HUES6 (cell line): ENCODE data around the gene ACAP3.

Experiments used
- H3K27ac ChIP-seq: 2 replicates; pipeline ENCODE4 v1.7.0; 2013; ENCODE audit warnings: low read depth, mild to moderate bottlenecking, low read length, inconsistent platforms
- H3K27me3 ChIP-seq: 2 replicates; pipeline ENCODE4 v1.6.1; 2013; ENCODE audit warnings: low read length; ENCODE audit not compliant: control insufficient read depth, insufficient read depth
- H3K36me3 ChIP-seq: 2 replicates; pipeline ENCODE4 v1.6.1; 2013; ENCODE audit warnings: low read length; ENCODE audit not compliant: control insufficient read depth, insufficient read depth
- H3K4me1 ChIP-seq: 2 replicates; pipeline ENCODE4 v1.6.1; 2013; ENCODE audit warnings: low read length; ENCODE audit not compliant: control insufficient read depth, insufficient read depth
- H3K4me3 ChIP-seq: 2 replicates; pipeline ENCODE4 v1.5.1; 2013; ENCODE audit warnings: low read depth, low read length
- H3K9ac ChIP-seq: one replicate; pipeline ENCODE4 v1.6.1; 2013; ENCODE audit warnings: mild to moderate bottlenecking, low read length
- H3K9me3 ChIP-seq: 2 replicates; pipeline ENCODE4 v1.6.1; 2013; ENCODE audit warnings: low read depth, low read length; ENCODE audit not compliant: control insufficient read depth, insufficient read depth

The ACAP3 gene

GRCh38 chr1:1245178-1245816 is 62.4 kb downstream of the ACAP3 start:
- Histone ChIP-seq H3K4me3 (no peak overlapping the region), H3K9me3 (no peaks in the 10 kb centered on the region), H3K4me1 (peaks cover 7% of the 10 kb centered on the region; the same call in 1 of the 2 replicates)

GRCh38 chr1:1244192-1244811 is 63.4 kb downstream of the ACAP3 start:
- Histone ChIP-seq H3K9ac (no peak overlapping the region), H3K36me3 (no peaks in the 10 kb centered on the region), H3K27me3 (peaks cover 21% of the 10 kb centered on the region), H3K4me3 (no peak overlapping the region), H3K9me3 (no peaks in the 10 kb centered on the region), H3K27ac (no peak overlapping the region), H3K4me1 (peaks cover 7% of the 10 kb centered on the region; the same call in 1 of the 2 replicates)

More at GRCh38 chr1:1245178-1245816, 62.4 kb downstream of the ACAP3 start:
- no peaks in the 10 kb centered on the region for H3K36me3 ChIP-seq
- no peak overlapping the region for H3K27ac ChIP-seq
- peaks cover 21% of the 10 kb centered on the region for H3K27me3 ChIP-seq
- no peak overlapping the region for H3K9ac ChIP-seq

- Histone ChIP-seq H3K36me3 (no peaks in the 10 kb centered on the region), H3K9ac (no peak overlapping the region), H3K9me3 (no peaks in the 10 kb centered on the region), H3K4me1 (peaks cover 7% of the 10 kb centered on the region; the same call in 1 of the 2 replicates), H3K27ac (no peak overlapping the region), H3K4me3 (no peak overlapping the region), H3K27me3 (peaks cover 21% of the 10 kb centered on the region)
These were observed 63.9 kb downstream of the ACAP3 start for GRCh38 chr1:1243807-1244191.

GRCh38 chr1:1243266-1243660 is 64.5 kb downstream of the ACAP3 start:
- Histone ChIP-seq H3K4me1 (peaks cover 9% of the 10 kb centered on the region; the same call in 1 of the 2 replicates), H3K27me3 (peaks cover 21% of the 10 kb centered on the region), H3K36me3 (no peaks in the 10 kb centered on the region), H3K9me3 (no peaks in the 10 kb centered on the region), H3K9ac (no peak overlapping the region), H3K27ac (no peak overlapping the region), H3K4me3 (no peak overlapping the region)

- Histone ChIP-seq H3K9me3 (no peaks in the 10 kb centered on the region), H3K27me3 (peaks cover 19% of the 10 kb centered on the region), H3K4me1 (peaks cover 12% of the 10 kb centered on the region; the same call in 1 of the 2 replicates), H3K4me3 (no peak overlapping the region), H3K36me3 (no peaks in the 10 kb centered on the region), H3K9ac (no peak overlapping the region), H3K27ac (no peak overlapping the region)
These were observed 65.1 kb downstream of the ACAP3 start for GRCh38 chr1:1242461-1243265.
